Esophagus squamous epithelium (tissue), 4 donors: ENCODE data around the gene CTNND2.

Experiments
- CTCF ChIP-seq, 6 experiments: fragments of 450-650 bp in 4 of 6; fragments of 200-600 bp in 2 of 6; sonication (generic) in 2 of 6; IDR thresholded peaks; one replicate each; pipeline ENCODE4 v1.5.1; 2016 to 2019; ENCODE audit warnings: antibody characterized with exemption in 6 of 6, mild to moderate bottlenecking in 4 of 6, moderate library complexity in 4 of 6
- POLR2A ChIP-seq, 4 donors: fragments of 450-650 bp; IDR thresholded peaks; one replicate each; pipeline ENCODE4 v1.6.1; 2017; ENCODE audit warnings: antibody characterized with exemption in 4 of 4, mild to moderate bottlenecking in 4 of 4, moderate library complexity in 3 of 4

GRCh38 chr5:11054014-11054413 is 850.2 kb downstream of the CTNND2 start:
- no peak for TF ChIP-seq CTCF (IDR thresholded peaks at IDR 0.05)
- no peak for TF ChIP-seq POLR2A (IDR thresholded peaks at IDR 0.05)
